ENCODE measurements around the gene CDH12. TPM values are rescaled to one million over a fixed set of nuclear protein-coding genes. Genes with fewer than 3 reads are reported as not detected.

The CDH12 gene
- total RNA-seq, 4 donors from 2014 or later, result 0.12 TPM; not detected in 3

GRCh38 chr5:22076586-22076985 lies 776.6 kb downstream of the CDH12 start:
- no peak overlapping the region for H3K4me3 ChIP-seq
- no peaks in the 10 kb centered on the region for H3K36me3 ChIP-seq
- no peaks in the 10 kb centered on the region for H3K9me3 ChIP-seq
- H3K27ac ChIP-seq, result no peak overlapping the region
- WGBS, 2 donors (ENCODE audit: low coverage in 1 of 2), result 57 to 100% methylated on average over 1 to 2 of the region's 3 CpGs
- no peaks in the 10 kb centered on the region for H3K27me3 ChIP-seq
- TF ChIP-seq CTCF (IDR thresholded peaks at IDR 0.05), result no peak
- TF ChIP-seq EP300 (IDR thresholded peaks at IDR 0.05), result no peak
- TF ChIP-seq POLR2A (IDR thresholded peaks at IDR 0.05), result no peak
- no peak for TF ChIP-seq POLR2AphosphoS5 (IDR thresholded peaks at IDR 0.05)
- ATAC-seq, result no peak
- no peaks in the 10 kb centered on the region for H3K4me1 ChIP-seq

- Histone ChIP-seq H3K27ac (no peak overlapping the region), H3K4me1 (no peaks in the 10 kb centered on the region), H3K9me3 (no peaks in the 10 kb centered on the region), H3K4me3 (no peak overlapping the region), H3K36me3 (no peaks in the 10 kb centered on the region), H3K27me3 (no peaks in the 10 kb centered on the region)
- TF ChIP-seq POLR2AphosphoS5 (IDR thresholded peaks at IDR 0.05), result no peak
- no peak for TF ChIP-seq CTCF (IDR thresholded peaks at IDR 0.05)
- TF ChIP-seq POLR2A (IDR thresholded peaks at IDR 0.05), result no peak
- TF ChIP-seq EP300 (IDR thresholded peaks at IDR 0.05), result no peak
- no peak for ATAC-seq
- 62 to 66% methylated on average over 3 of the region's 3 CpGs for WGBS, 2 donors (ENCODE audit: low coverage in 1 of 2)
These were observed 782.9 kb downstream of the CDH12 start for GRCh38 chr5:22070186-22070728.

DNA sequence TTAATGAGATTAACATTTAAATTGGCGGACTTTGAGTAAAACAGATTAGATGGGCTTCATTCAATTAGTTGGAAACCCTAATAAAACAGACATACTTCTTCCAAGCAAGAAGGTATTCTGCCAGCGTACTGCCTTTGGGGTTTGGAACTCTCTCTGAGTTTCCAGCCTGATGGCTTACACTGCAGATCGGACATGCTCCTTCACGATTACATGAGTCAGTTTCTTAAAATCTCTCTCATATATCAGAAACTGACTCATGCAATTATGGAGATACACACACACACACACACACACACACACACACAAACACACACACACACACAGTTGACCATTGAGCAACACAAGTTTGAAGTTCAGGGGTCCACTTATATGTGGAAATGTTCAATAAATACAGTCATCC lies 789.4 kb downstream of the CDH12 start:
- Histone ChIP-seq H3K27me3 (no peaks in the 10 kb centered on the region), H3K4me3 (no peak overlapping the region), H3K27ac (no peak overlapping the region), H3K36me3 (no peaks in the 10 kb centered on the region), H3K4me1 (no peaks in the 10 kb centered on the region), H3K9me3 (no peaks in the 10 kb centered on the region)
- ATAC-seq, result no peak
- TF ChIP-seq EP300 (IDR thresholded peaks at IDR 0.05) (no peak), POLR2A (IDR thresholded peaks at IDR 0.05) (no peak), CTCF (IDR thresholded peaks at IDR 0.05) (no peak), POLR2AphosphoS5 (IDR thresholded peaks at IDR 0.05) (no peak)
- WGBS, 2 donors (ENCODE audit: low coverage in 1 of 2), result 86 to 88% methylated on average over 4 of the region's 4 CpGs

- WGBS, 2 donors (ENCODE audit: low coverage in 1 of 2), result 14 to 60% methylated on average over 1 of the region's 1 CpG
- no peaks in the 10 kb centered on the region for H3K4me1 ChIP-seq
- H3K27ac ChIP-seq, result no peak overlapping the region
- no peaks in the 10 kb centered on the region for H3K36me3 ChIP-seq
- H3K27me3 ChIP-seq, result no peaks in the 10 kb centered on the region
- H3K4me3 ChIP-seq, result no peak overlapping the region
- TF ChIP-seq POLR2A (IDR thresholded peaks at IDR 0.05) (no peak), EP300 (IDR thresholded peaks at IDR 0.05) (no peak), POLR2AphosphoS5 (IDR thresholded peaks at IDR 0.05) (no peak), CTCF (IDR thresholded peaks at IDR 0.05) (no peak)
- no peak for ATAC-seq
- no peaks in the 10 kb centered on the region for H3K9me3 ChIP-seq
These were observed 794.5 kb downstream of the CDH12 start for GRCh38 chr5:22058620-22059019.

GRCh38 chr5:22057012-22057411 lies 796.1 kb downstream of the CDH12 start:
- no peaks in the 10 kb centered on the region for H3K9me3 ChIP-seq
- ATAC-seq, result no peak

More at GRCh38 chr5:22057012-22057411, 796.1 kb downstream of the CDH12 start:
- H3K27me3 ChIP-seq, result no peaks in the 10 kb centered on the region
- no peaks in the 10 kb centered on the region for H3K4me1 ChIP-seq
- H3K36me3 ChIP-seq, result no peaks in the 10 kb centered on the region
- no peak overlapping the region for H3K27ac ChIP-seq
- no peak overlapping the region for H3K4me3 ChIP-seq
- TF ChIP-seq CTCF (IDR thresholded peaks at IDR 0.05) (no peak), EP300 (IDR thresholded peaks at IDR 0.05) (no peak), POLR2A (IDR thresholded peaks at IDR 0.05) (no peak), POLR2AphosphoS5 (IDR thresholded peaks at IDR 0.05) (no peak)

Data from gastroesophageal sphincter (tissue), 4 donors.